NK-92 (cell line): ENCODE data around the gene NLN.
"Not testable (repeated sequence)": the region's sequence is repeated elsewhere in the genome, so short reads cannot be mapped to it uniquely, and the experiment has no call there.

ENCODE experiments used
- DNase-seq: peaks from one replicate; lab custom pipeline; 2025; ENCODE audit not compliant: unreplicated experiment; lab: John Stamatoyannopoulos, UW

NLN gene

GRCh38 chr5:65721720-65722574 lies at the start of gene NLN, which contains the start of gene SGTB:
NLN (plus strand) TSS chr5:65722205; CDS start chr5:65722374, 169 bp downstream.
SGTB (minus strand) TSS chr5:65722109; CDS start chr5:65720807, 1,302 bp downstream.
- peak; percentile 21 for DNase-seq

GRCh38 chr5:65672796-65673195 lies 49.2 kb upstream of the NLN start:
- no peak for DNase-seq

- no peak for DNase-seq
Measured at GRCh38 chr5:65674749-65675148, 47.3 kb upstream of the NLN start.

DNA sequence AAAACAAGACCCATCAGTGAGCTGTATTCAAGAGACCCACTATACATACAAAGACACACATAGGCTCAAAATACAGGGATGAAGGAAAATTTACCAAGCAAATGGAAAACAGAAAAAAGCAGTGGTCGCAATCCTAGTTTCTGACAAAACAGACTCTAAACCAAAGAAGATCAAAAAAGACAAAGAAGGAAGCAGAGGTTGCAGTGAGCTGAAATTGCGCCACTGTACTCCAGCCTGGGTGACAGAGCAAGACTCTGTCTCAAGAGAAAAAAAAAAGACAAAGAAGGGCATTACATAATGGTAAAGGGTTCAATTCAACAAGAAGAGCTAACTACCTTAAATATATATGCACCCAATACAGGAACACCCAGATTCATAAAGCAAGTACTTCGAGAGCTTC lies 45.9 kb upstream of the NLN start:
- DNase-seq: not testable (repeated sequence)

GRCh38 chr5:65682148-65682547 lies 39.9 kb upstream of the NLN start:
- no peak for DNase-seq

GRCh38 chr5:65693121-65693520 lies 28.9 kb upstream of the NLN start:
- no peak for DNase-seq

GRCh38 chr5:65695162-65695755 lies 26.7 kb upstream of the NLN start:
- DNase-seq: no peak

GRCh38 chr5:65695896-65696295 lies 26.1 kb upstream of the NLN start:
- no peak for DNase-seq

DNA sequence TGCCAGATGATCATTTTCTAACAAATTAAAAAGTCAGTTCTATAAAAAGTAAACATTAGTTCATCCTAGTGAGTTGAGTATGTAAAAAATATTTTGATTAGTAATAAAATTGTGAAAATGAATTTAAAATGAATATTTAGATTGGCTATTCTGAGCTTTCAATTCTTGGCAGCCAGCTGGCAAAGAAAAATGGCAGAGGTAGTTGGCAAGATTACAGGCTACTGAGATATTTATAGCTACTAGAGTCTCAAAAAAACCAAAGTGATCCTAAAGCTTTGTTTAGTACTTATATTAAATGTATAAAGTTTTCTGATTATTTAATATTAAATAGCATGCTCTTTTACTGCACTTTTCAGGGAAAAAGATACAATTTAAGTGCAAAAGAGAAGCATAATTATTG lies 25.1 kb upstream of the NLN start:
- no peak for DNase-seq

DNA sequence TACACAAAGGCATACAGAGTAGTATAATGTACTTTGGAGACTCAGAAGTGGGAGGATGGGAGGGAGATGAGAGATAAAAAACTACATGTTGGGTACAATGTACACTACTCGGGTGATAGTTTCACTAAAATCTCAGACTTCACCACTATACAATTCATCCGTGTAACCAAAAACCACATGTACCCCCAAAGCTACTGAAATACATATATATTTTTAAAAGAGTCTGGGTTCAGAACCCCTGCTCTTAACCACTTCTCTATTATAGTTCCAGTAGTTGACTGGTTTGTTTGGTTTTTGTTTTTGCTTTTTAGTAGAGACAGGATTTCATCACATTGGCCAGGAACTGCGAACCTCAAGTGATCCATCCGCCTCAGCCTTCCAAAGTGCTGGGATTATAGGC lies 22.7 kb upstream of the NLN start:
- no peak for DNase-seq

GRCh38 chr5:65702036-65702435 lies 20.0 kb upstream of the NLN start:
- no peak for DNase-seq

GRCh38 chr5:65704621-65705239 lies 17.3 kb upstream of the NLN start:
- DNase-seq: no peak

DNA sequence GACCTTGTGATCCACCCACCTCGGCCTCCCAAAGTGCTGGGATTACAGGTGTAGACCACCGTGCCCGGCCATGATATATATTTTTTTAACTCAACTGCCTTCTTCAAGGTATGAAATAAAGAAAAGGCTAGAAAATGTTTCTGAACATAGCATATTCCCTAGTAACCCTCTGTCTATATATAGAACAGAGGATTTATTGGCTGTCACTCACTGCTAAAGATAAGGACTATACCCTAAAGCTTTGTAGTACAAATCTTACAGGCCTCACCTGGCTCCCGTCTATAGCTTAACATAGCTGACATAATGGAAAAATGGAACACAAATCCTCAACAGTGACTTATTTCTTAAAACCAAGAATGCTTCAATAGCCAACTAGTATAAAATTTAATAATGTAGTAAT lies 14.3 kb upstream of the NLN start:
- no peak for DNase-seq

- DNase-seq: no peak
Measured at GRCh38 chr5:65708145-65708544, 13.9 kb upstream of the NLN start.

- DNase-seq: no peak
Measured at GRCh38 chr5:65718576-65719310, 3.3 kb upstream of the NLN start.

- no peak for DNase-seq
Measured at GRCh38 chr5:65721050-65721719, 820 bp upstream of the NLN start.

GRCh38 chr5:65722575-65723403 lies 784 bp downstream of the NLN start:
- DNase-seq: no peak

GRCh38 chr5:65727491-65728156 lies 5.6 kb downstream of the NLN start:
- DNase-seq: no peak

DNA sequence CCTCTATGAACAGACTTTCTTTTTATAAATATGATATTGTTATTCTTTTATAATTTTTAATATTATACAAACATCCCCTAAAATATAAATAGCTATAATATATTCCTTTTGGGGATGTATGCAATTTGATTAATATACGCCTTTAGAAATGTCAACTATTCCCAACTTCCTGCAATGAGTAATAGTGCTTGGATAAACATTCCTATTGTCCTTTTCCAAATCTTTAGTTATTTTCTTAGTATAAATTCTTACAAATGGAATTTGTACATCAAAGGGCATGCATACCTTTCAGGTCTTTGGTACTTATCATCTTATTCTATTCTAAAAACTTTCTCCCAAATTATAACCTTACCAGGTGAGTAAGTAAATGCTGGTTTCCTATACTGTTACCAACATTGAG lies 6.2 kb downstream of the NLN start:
- DNase-seq: no peak
